GM23338 (cell line): ENCODE measurements around the gene OSBPL3. TPM values are rescaled to one million over a fixed set of nuclear protein-coding genes. Genes with fewer than 3 reads are reported as not detected.

Experiments used
- ATAC-seq: fragments of 200-7000 bp; cut with Tn5 transposase; 3 replicates; pipeline ENCODE4 v1.9.1; 2020
- DNase-seq: peaks from one replicate; pipeline ENCODE4 v3.0.0-alpha.2; 2015; ENCODE audit warnings: low spot score
- H2AFZ ChIP-seq: fragments of 200-600 bp; sonication (generic); 2 replicates; pipeline ENCODE4 v1.8.0; 2016; ENCODE audit warnings: antibody characterized with exemption, mild to moderate bottlenecking, moderate library complexity
- H3F3A ChIP-seq: fragments of 200-600 bp; sonication (generic); replicated peaks from 2 replicates; pipeline ENCODE4 v1.8.0; 2017; ENCODE audit warnings: antibody characterized with exemption, mixed run types, low read depth
- H3K27ac ChIP-seq: fragments of 200-600 bp; sonication (generic); 2 replicates; pipeline ENCODE4 v1.6.1; 2016; ENCODE audit warnings: low read depth
- H3K27me3 ChIP-seq: fragments of 200-600 bp; sonication (generic); 2 replicates; pipeline ENCODE4 v1.8.0; 2016; ENCODE audit warnings: mild to moderate bottlenecking, mixed run types, moderate library complexity; ENCODE audit not compliant: insufficient read depth
- H3K36me3 ChIP-seq: fragments of 200-600 bp; sonication (generic); 2 replicates; pipeline ENCODE4 v1.8.0; 2016; ENCODE audit warnings: mild to moderate bottlenecking; ENCODE audit not compliant: insufficient read depth
- H3K4me1 ChIP-seq: fragments of 200-600 bp; sonication (generic); 2 replicates; pipeline ENCODE4 v1.8.0; 2016; ENCODE audit warnings: mild to moderate bottlenecking, moderate library complexity; ENCODE audit not compliant: insufficient read depth
- H3K4me2 ChIP-seq: fragments of 200-600 bp; sonication (generic); 2 replicates; pipeline ENCODE4 v1.7.1; 2017; ENCODE audit warnings: mixed run types
- H3K4me3 ChIP-seq: fragments of 200-600 bp; sonication (generic); 2 replicates; pipeline ENCODE4 v1.6.1; 2016; ENCODE audit warnings: mixed run types
- H3K79me2 ChIP-seq: fragments of 200-600 bp; sonication (generic); replicated peaks from 2 replicates; pipeline ENCODE4 v1.8.0; 2017; ENCODE audit warnings: mild to moderate bottlenecking; ENCODE audit not compliant: insufficient read depth
- H3K9me2 ChIP-seq: fragments of 200-600 bp; sonication (generic); 2 replicates; pipeline ENCODE4 v1.8.0; 2017; ENCODE audit not compliant: insufficient read depth
- H4K20me1 ChIP-seq: fragments of 200-600 bp; sonication (generic); replicated peaks from 2 replicates; pipeline ENCODE4 v1.8.0; 2017; ENCODE audit warnings: mild to moderate bottlenecking; ENCODE audit not compliant: insufficient read depth
- H3K27ac Mint-ChIP-seq: 2 replicates; pipeline ENCODE4 v1.8.0; 2020; ENCODE audit warnings: inconsistent platforms, mild to moderate bottlenecking, moderate library complexity, mixed read lengths
- H3K27me3 Mint-ChIP-seq: 3 replicates; pipeline ENCODE4 v1.8.0; 2022; ENCODE audit warnings: low read depth, mild to moderate bottlenecking, moderate library complexity, mixed read lengths, inconsistent platforms; ENCODE audit not compliant: insufficient read depth, poor library complexity
- H3K36me3 Mint-ChIP-seq: 3 replicates; pipeline ENCODE4 v1.8.0; 2021; ENCODE audit warnings: low read depth, mild to moderate bottlenecking, inconsistent platforms, moderate library complexity, mixed read lengths
- H3K4me1 Mint-ChIP-seq: 3 replicates; pipeline ENCODE4 v1.8.0; 2020; ENCODE audit warnings: mild to moderate bottlenecking, inconsistent platforms, mixed read lengths
- H3K4me3 Mint-ChIP-seq: 3 replicates; pipeline ENCODE4 v1.8.0; 2021; ENCODE audit warnings: moderate library complexity, mild to moderate bottlenecking, inconsistent platforms, mixed read lengths
- H3K9me3 Mint-ChIP-seq: 3 replicates; pipeline ENCODE4 v1.8.0; 2020; ENCODE audit warnings: moderate library complexity, mild to moderate bottlenecking, inconsistent platforms, mixed read lengths
- CREB1 ChIP-seq: fragments of 250-450 bp; sonication (Bioruptor Pico); IDR thresholded peaks from 2 replicates; pipeline ENCODE4 v1.5.0; 2020; ENCODE audit warnings: low read depth, mild to moderate bottlenecking, moderate library complexity
- EZH2 ChIP-seq: fragments of 200-600 bp; sonication (generic); IDR thresholded peaks from one replicate; pipeline ENCODE4 v1.8.0; 2017; ENCODE audit warnings: antibody characterized with exemption, mild to moderate bottlenecking, low read depth; ENCODE audit not compliant: unreplicated experiment
- EZH2phosphoT487 ChIP-seq: fragments of 200-600 bp; sonication (generic); IDR thresholded peaks from one replicate; pipeline ENCODE4 v1.8.1; 2018; ENCODE audit warnings: antibody characterized with exemption; ENCODE audit not compliant: unreplicated experiment
- JUNB ChIP-seq: IDR thresholded peaks from one replicate; pipeline ENCODE4 v1.6.1; 2016; ENCODE audit warnings: antibody characterized with exemption; ENCODE audit not compliant: unreplicated experiment
- NANOG ChIP-seq: IDR thresholded peaks from 2 replicates; pipeline ENCODE4 v1.6.1; 2016; ENCODE audit warnings: antibody characterized with exemption, borderline replicate concordance
- POLR2AphosphoS5 ChIP-seq: IDR thresholded peaks from 2 replicates; pipeline ENCODE4 v1.6.1; 2016; ENCODE audit warnings: antibody characterized with exemption, low read depth
- REST ChIP-seq: IDR thresholded peaks from one replicate; pipeline ENCODE4 v1.6.1; 2018; ENCODE audit warnings: antibody characterized with exemption; ENCODE audit not compliant: unreplicated experiment
- STAT1 ChIP-seq: IDR thresholded peaks from one replicate; pipeline ENCODE4 v1.6.1; 2016; ENCODE audit warnings: antibody characterized with exemption; ENCODE audit not compliant: unreplicated experiment
- ZNF114 ChIP-seq: fragments of 250-450 bp; sonication (Bioruptor Pico); IDR thresholded peaks from 2 replicates; pipeline ENCODE4 v1.5.0; 2020; ENCODE audit warnings: mild to moderate bottlenecking, moderate library complexity
- ZNF331 ChIP-seq: fragments of 250-450 bp; sonication (Bioruptor Pico); IDR thresholded peaks from 2 replicates; pipeline ENCODE4 v1.5.0; 2020; ENCODE audit warnings: low read depth, mild to moderate bottlenecking, moderate library complexity
- polyA plus RNA-seq: library from polyadenylated mRNA; unstranded; fragments of >200 nt; fragmentation: Nextera tagmentation; extraction: Ambion mirVana; gene quantifications from 2 replicates; pipeline ENCODE4 v1.2.1, GENCODE V29; 2016
- total RNA-seq: library from RNA; depleted of rRNA; stranded (reverse); fragments of >200 nt; shearing (Covaris generic); gene quantifications from 2 replicates; pipeline ENCODE4 v1.2.3, GENCODE V29; 2014
- TF ChIP-seq, protein P1 (sequence below), 2 experiments: fragments of 200-600 bp in 1 of 2; sonication (generic) in 1 of 2; conservative IDR thresholded peaks; 2 replicates each; pipeline versions ENCODE4 v1.5.1 to v1.6.1; 2016 to 2017; ENCODE audit warnings: antibody characterized with exemption in 2 of 2, low read depth in 2 of 2, mild to moderate bottlenecking in 2 of 2, moderate library complexity in 1 of 2
- TF ChIP-seq, protein P2 (sequence below): fragments of 250-450 bp; sonication (Bioruptor Pico); IDR thresholded peaks from 2 replicates; pipeline ENCODE4 v1.5.0; 2020; ENCODE audit warnings: mild to moderate bottlenecking, moderate library complexity
- TF ChIP-seq, protein P3 (sequence below): IDR thresholded peaks from 2 replicates; pipeline ENCODE4 v1.6.1; 2016; ENCODE audit warnings: antibody characterized with exemption

The OSBPL3 gene
- total and polyA plus RNA-seq, 2 experiments from 2014 or later = 7.2 to 15.7 TPM

DNA sequence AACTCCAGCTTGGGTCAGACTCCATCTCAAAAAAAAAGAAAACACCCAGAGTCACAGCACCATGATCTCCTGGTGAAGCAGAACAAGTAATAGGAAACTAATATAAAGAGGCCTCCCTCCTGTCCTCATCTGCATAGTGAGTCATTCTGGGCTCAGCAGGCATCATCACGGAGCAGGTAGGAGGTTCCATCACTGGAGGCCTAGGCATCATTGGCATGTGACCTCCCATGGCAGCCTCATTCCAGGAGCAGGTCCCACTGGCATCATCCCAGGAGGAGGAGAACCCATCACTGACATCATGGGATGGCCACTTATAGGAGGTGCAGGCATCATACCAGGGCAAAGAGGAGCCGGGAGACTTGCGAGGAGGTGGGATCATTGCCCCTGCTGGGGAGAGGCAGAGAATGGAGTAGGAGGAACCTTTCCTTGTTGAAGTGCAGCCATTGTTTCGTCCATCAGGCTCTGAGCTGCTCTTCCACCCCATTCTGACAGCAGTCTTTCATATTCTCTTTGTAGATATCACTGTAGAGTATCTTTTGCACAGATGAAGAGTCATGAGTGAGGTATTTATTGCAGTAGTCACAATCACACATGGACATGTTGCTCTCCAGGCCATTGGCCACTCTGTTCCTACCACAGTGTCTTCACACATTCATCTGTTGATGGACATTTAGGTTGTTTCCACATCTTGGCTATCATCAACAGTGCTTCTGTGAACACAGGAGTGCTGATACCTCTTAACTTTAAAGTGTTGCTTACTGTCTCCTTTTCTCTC is 73.8 kb downstream of the OSBPL3 start:
- H4K20me1 ChIP-seq = peaks cover 5% of the 10 kb centered on the region; the same call in 1 of the 2 replicates
- no peak overlapping the region for H3K4me2 ChIP-seq

More for the DNA sequence above, 73.8 kb downstream of the OSBPL3 start:
- Histone ChIP-seq H3K79me2 (peaks cover 11% of the 10 kb centered on the region), H3K27ac (no peak overlapping the region), H3K9me2 (no peaks in the 10 kb centered on the region), H3K4me3 (no peak overlapping the region), H3F3A (no peaks in the 10 kb centered on the region), H3K36me3 (no peaks in the 10 kb centered on the region), H3K4me1 (peaks cover 3% of the 10 kb centered on the region; the same call in 1 of the 2 replicates), H3K27me3 (no peaks in the 10 kb centered on the region), H2AFZ (no peak overlapping the region)
- no peak overlapping the region for H3K27ac Mint-ChIP-seq
- TF ChIP-seq, protein P1, sequence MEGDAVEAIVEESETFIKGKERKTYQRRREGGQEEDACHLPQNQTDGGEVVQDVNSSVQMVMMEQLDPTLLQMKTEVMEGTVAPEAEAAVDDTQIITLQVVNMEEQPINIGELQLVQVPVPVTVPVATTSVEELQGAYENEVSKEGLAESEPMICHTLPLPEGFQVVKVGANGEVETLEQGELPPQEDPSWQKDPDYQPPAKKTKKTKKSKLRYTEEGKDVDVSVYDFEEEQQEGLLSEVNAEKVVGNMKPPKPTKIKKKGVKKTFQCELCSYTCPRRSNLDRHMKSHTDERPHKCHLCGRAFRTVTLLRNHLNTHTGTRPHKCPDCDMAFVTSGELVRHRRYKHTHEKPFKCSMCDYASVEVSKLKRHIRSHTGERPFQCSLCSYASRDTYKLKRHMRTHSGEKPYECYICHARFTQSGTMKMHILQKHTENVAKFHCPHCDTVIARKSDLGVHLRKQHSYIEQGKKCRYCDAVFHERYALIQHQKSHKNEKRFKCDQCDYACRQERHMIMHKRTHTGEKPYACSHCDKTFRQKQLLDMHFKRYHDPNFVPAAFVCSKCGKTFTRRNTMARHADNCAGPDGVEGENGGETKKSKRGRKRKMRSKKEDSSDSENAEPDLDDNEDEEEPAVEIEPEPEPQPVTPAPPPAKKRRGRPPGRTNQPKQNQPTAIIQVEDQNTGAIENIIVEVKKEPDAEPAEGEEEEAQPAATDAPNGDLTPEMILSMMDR (conservative IDR thresholded peaks at IDR 0.05; ENCODE audit: low read depth in 2 of 2) = no peak
- TF ChIP-seq POLR2AphosphoS5 (no peak), ZNF331 (CRISPR knock-in tag) (no peak), STAT1 (no peak), EZH2phosphoT487 (no peak), ZNF114 (CRISPR knock-in tag) (no peak), JUNB (no peak), NANOG (no peak), CREB1 (CRISPR knock-in tag) (no peak), EZH2 (no peak), REST (no peak)
- TF ChIP-seq, protein P2, sequence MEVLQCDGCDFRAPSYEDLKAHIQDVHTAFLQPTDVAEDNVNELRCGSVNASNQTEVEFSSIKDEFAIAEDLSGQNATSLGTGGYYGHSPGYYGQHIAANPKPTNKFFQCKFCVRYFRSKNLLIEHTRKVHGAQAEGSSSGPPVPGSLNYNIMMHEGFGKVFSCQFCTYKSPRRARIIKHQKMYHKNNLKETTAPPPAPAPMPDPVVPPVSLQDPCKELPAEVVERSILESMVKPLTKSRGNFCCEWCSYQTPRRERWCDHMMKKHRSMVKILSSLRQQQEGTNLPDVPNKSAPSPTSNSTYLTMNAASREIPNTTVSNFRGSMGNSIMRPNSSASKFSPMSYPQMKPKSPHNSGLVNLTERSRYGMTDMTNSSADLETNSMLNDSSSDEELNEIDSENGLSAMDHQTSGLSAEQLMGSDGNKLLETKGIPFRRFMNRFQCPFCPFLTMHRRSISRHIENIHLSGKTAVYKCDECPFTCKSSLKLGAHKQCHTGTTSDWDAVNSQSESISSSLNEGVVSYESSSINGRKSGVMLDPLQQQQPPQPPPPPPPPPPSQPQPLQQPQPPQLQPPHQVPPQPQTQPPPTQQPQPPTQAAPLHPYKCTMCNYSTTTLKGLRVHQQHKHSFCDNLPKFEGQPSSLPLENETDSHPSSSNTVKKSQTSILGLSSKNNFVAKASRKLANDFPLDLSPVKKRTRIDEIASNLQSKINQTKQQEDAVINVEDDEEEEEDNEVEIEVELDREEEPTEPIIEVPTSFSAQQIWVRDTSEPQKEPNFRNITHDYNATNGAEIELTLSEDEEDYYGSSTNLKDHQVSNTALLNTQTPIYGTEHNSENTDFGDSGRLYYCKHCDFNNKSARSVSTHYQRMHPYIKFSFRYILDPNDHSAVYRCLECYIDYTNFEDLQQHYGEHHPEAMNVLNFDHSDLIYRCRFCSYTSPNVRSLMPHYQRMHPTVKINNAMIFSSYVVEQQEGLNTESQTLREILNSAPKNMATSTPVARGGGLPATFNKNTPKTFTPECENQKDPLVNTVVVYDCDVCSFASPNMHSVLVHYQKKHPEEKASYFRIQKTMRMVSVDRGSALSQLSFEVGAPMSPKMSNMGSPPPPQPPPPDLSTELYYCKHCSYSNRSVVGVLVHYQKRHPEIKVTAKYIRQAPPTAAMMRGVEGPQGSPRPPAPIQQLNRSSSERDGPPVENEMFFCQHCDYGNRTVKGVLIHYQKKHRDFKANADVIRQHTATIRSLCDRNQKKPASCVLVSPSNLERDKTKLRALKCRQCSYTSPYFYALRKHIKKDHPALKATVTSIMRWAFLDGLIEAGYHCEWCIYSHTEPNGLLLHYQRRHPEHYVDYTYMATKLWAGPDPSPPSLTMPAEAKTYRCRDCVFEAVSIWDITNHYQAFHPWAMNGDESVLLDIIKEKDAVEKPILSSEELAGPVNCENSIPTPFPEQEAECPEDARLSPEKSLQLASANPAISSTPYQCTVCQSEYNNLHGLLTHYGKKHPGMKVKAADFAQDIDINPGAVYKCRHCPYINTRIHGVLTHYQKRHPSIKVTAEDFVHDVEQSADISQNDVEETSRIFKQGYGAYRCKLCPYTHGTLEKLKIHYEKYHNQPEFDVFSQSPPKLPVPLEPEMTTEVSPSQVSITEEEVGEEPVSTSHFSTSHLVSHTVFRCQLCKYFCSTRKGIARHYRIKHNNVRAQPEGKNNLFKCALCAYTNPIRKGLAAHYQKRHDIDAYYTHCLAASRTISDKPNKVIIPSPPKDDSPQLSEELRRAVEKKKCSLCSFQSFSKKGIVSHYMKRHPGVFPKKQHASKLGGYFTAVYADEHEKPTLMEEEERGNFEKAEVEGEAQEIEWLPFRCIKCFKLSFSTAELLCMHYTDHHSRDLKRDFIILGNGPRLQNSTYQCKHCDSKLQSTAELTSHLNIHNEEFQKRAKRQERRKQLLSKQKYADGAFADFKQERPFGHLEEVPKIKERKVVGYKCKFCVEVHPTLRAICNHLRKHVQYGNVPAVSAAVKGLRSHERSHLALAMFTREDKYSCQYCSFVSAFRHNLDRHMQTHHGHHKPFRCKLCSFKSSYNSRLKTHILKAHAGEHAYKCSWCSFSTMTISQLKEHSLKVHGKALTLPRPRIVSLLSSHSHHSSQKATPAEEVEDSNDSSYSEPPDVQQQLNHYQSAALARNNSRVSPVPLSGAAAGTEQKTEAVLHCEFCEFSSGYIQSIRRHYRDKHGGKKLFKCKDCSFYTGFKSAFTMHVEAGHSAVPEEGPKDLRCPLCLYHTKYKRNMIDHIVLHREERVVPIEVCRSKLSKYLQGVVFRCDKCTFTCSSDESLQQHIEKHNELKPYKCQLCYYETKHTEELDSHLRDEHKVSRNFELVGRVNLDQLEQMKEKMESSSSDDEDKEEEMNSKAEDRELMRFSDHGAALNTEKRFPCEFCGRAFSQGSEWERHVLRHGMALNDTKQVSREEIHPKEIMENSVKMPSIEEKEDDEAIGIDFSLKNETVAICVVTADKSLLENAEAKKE (CRISPR knock-in tag) = no peak
- TF ChIP-seq, protein P3, sequence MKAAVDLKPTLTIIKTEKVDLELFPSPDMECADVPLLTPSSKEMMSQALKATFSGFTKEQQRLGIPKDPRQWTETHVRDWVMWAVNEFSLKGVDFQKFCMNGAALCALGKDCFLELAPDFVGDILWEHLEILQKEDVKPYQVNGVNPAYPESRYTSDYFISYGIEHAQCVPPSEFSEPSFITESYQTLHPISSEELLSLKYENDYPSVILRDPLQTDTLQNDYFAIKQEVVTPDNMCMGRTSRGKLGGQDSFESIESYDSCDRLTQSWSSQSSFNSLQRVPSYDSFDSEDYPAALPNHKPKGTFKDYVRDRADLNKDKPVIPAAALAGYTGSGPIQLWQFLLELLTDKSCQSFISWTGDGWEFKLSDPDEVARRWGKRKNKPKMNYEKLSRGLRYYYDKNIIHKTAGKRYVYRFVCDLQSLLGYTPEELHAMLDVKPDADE = no peak
- peaks cover 3% of the 10 kb centered on the region for H3K4me1 Mint-ChIP-seq
- no peak overlapping the region for H3K4me3 Mint-ChIP-seq
- 0 out of 3 replicates have a peak, but pooled peaks cover 4% of the 10 kb centered on the region for H3K36me3 Mint-ChIP-seq
- H3K9me3 Mint-ChIP-seq = no peaks in the 10 kb centered on the region
- no peaks in the 10 kb centered on the region for H3K27me3 Mint-ChIP-seq
- ATAC-seq = no peak
- DNase-seq = no peak
